GM12878 (cell line): Measurements from ENCODE around the gene FMN2. TPM values are rescaled to one million over a fixed set of nuclear protein-coding genes. Genes with fewer than 3 reads are reported as not detected.
"Not testable (repeated sequence)": the region's sequence is repeated elsewhere in the genome, so short reads cannot be mapped to it uniquely, and the experiment has no call there.

Experiments
- ATAC-seq: fragments of 200-7000 bp; cut with Tn5 transposase; 3 replicates; pipeline ENCODE4 v1.9.1; 2020; ENCODE audit warnings: mild to moderate bottlenecking, moderate library complexity
- BruUV-seq: library from RNA; stranded (reverse); fragments of 400-500 nt; replicated peaks from 2 replicates; lab custom pipeline; 2021; lab: Mats Ljungman, UMichigan
- CTCF ChIA-PET: fragments of 300-600 bp; sonication (Branson Sonifier 250); formaldehyde crosslinking; extraction: SDS; loops from one replicate; lab custom pipeline; 2021; ENCODE audit warnings: inconsistent platforms; lab: Yijun Ruan, JAX
- POLR2A ChIA-PET: fragments of 350-600 bp; formaldehyde crosslinking; extraction: SDS; loops from one replicate; lab custom pipeline; 2021; ENCODE audit warnings: inconsistent platforms; lab: Charles Lee
- RAD21 ChIA-PET: fragments of 300-600 bp; sonication (Branson Sonifier 250); formaldehyde crosslinking; loops from one replicate; lab custom pipeline; 2023; ENCODE audit warnings: antibody characterized with exemption; ENCODE audit not compliant: unreplicated experiment; lab: Charles Lee
- SMC1A ChIA-PET: fragments of 300-600 bp; sonication (Branson Sonifier 250); formaldehyde crosslinking; loops from one replicate; lab custom pipeline; 2023; ENCODE audit not compliant: unreplicated experiment, uncharacterized antibody; lab: Charles Lee
- DNase-seq: peaks from one replicate; pipeline ENCODE4 v3.0.0-alpha.2; 2011; ENCODE audit warnings: low read depth, low spot score
- FAIRE-seq: peaks from 3 replicates; lab custom pipeline; 2011; peaks lifted over from hg19 to GRCh38; lab: Jason Lieb, UNC
- H2AFZ ChIP-seq: 2 replicates; pipeline ENCODE4 v1.6.0; 2011; ENCODE audit warnings: low read depth, low read length, control low read depth; ENCODE audit not compliant: control insufficient read depth
- H3K27ac ChIP-seq: 2 replicates; pipeline ENCODE4 v1.5.1; 2011; ENCODE audit warnings: control low read depth; ENCODE audit not compliant: control insufficient read depth, insufficient read depth
- H3K27me3 ChIP-seq, 2 experiments: replicated peaks in 1 of 2; 2 replicates each; pipeline versions ENCODE4 v1.6.0 to v1.6.1; 2011; ENCODE audit warnings: low read length in 1 of 2; ENCODE audit not compliant: control insufficient read depth in 2 of 2, insufficient read depth in 2 of 2
- H3K36me3 ChIP-seq, 2 experiments: 2 replicates each; pipeline ENCODE4 v1.5.1; 2011; ENCODE audit warnings: low read length in 1 of 2; ENCODE audit not compliant: control insufficient read depth in 2 of 2, insufficient read depth in 2 of 2
- H3K4me1 ChIP-seq: 2 replicates; pipeline ENCODE4 v1.6.1; 2011; ENCODE audit warnings: mild to moderate bottlenecking, low read length, moderate library complexity, mixed read lengths; ENCODE audit not compliant: control insufficient read depth, insufficient read depth
- H3K4me2 ChIP-seq: 2 replicates; pipeline ENCODE4 v1.6.0; 2011; ENCODE audit warnings: control low read depth; ENCODE audit not compliant: control insufficient read depth, insufficient read depth
- H3K4me3 ChIP-seq: fragments of 200-600 bp; sonication (generic); 2 replicates; pipeline ENCODE4 v1.5.1; 2016
- H3K79me2 ChIP-seq: 2 replicates; pipeline ENCODE4 v1.6.0; 2011; ENCODE audit warnings: low read length; ENCODE audit not compliant: control insufficient read depth, insufficient read depth
- H3K9ac ChIP-seq: 2 replicates; pipeline ENCODE4 v1.8.0; 2011; ENCODE audit warnings: low read length, control low read depth, mixed read lengths; ENCODE audit not compliant: control insufficient read depth, insufficient read depth
- H3K9me3 ChIP-seq: replicated peaks from 3 replicates; pipeline ENCODE4 v1.5.1; 2011; ENCODE audit warnings: mild to moderate bottlenecking, low read length; ENCODE audit not compliant: control insufficient read depth, insufficient read depth
- H4K20me1 ChIP-seq: 2 replicates; pipeline ENCODE4 v1.6.0; 2011; ENCODE audit not compliant: control insufficient read depth, insufficient read depth
- BCL3 ChIP-seq: IDR thresholded peaks from 2 replicates; pipeline ENCODE4 v1.6.1; 2011; ENCODE audit warnings: borderline replicate concordance, low read depth, mild to moderate bottlenecking, moderate library complexity, low read length; ENCODE audit not compliant: insufficient read depth, poor library complexity, severe bottlenecking
- MYC ChIP-seq: IDR thresholded peaks from 2 replicates; pipeline ENCODE4 v1.6.1; 2011; ENCODE audit warnings: mild to moderate bottlenecking, low read length, moderate library complexity, inconsistent platforms; ENCODE audit not compliant: insufficient read depth, insufficient replicate concordance, insufficient read length, severe bottlenecking
- PAX8 ChIP-seq: fragments of 450-650 bp; IDR thresholded peaks from 2 replicates; pipeline ENCODE4 v1.6.1; 2017; ENCODE audit warnings: mild to moderate bottlenecking, moderate library complexity
- WGBS: methylation state at CpG from one replicate; pipeline ENCODE4 v1.1.6; 2016; ENCODE audit warnings: low lambda C conversion rate; ENCODE audit not compliant: insufficient replicate concordance, insufficient coverage; ENCODE audit errors: missing lambda C conversion rate; 5-methylcytosine and 5-hydroxymethylcytosine counted together
- in situ Hi-C: fragments of 300-500 bp; cut with MboI; formaldehyde crosslinking; loops from 9 replicates; pipeline ENCODE4 v1.14.3; 2018; ENCODE audit warnings: mixed read lengths
- intact Hi-C: fragments of 100-400 bp; cut with micrococcal nuclease; formaldehyde crosslinking; loops from one replicate; pipeline ENCODE4 v1.14.2; 2022; ENCODE audit not compliant: unreplicated experiment
- polyA plus RNA-seq, 11 experiments: library from polyadenylated mRNA; depleted of rRNA in 4 of 11; unstranded in 6 of 11; stranded (reverse) in 5 of 11; fragments of >200 nt; fragmentation: Nextera tagmentation in 4 of 11; fragmentation: Illumina TruSeq in 1 of 11; extraction: Ambion mirVana in 4 of 11; extraction: Trizol in 1 of 11; gene quantifications; 1 replicate in 1 of 11; 2 replicates in 10 of 11; pipeline versions ENCODE4 v1.2.1 to v1.2.3, GENCODE V29; 2011 to 2016; ENCODE audit warnings: inconsistent platforms in 2 of 11, missing spikeins in 2 of 11, low read depth in 1 of 11
- total RNA-seq, 4 experiments: library from RNA; depleted of rRNA in 3 of 4; stranded (reverse); fragments of >200 nt in 3 of 4; fragmentation: Illumina TruSeq in 1 of 4; extraction: Trizol in 1 of 4; gene quantifications; 2 replicates each; pipeline versions ENCODE4 v1.2.1 to v1.2.3, GENCODE V29; 2013 to 2021

FMN2 gene
- total and polyA plus RNA-seq, 10 of the 15 experiments (the other 5 are each of a cell fraction or from before 2014, with no cell fraction given) = 0.60 TPM; not detected in 9

- CTCF ChIA-PET = no interaction called here
- no peak overlapping the region for H3K27ac ChIP-seq
- no peaks in the 10 kb centered on the region for H3K36me3 ChIP-seq
- 13% methylated on average over 4 of the region's 4 CpGs for WGBS
- FAIRE-seq (no peak), DNase-seq (no peak), ATAC-seq (no peak)
- H2AFZ ChIP-seq = no peak overlapping the region
- POLR2A ChIA-PET = no interaction called here
- RAD21 ChIA-PET = no interaction called here
- no peak overlapping the region for H3K4me3 ChIP-seq
- H3K27me3 ChIP-seq = no peaks in the 10 kb centered on the region
- H3K4me1 ChIP-seq = no peaks in the 10 kb centered on the region
- H3K9ac ChIP-seq = no peak overlapping the region
- BruUV-seq = no TSS peak
- no peak overlapping the region for H3K4me2 ChIP-seq
- no peaks in the 10 kb centered on the region for H3K79me2 ChIP-seq
- no peak for TF ChIP-seq PAX8
- TF ChIP-seq MYC = no peak
- no peak for TF ChIP-seq BCL3
- in situ Hi-C loops (no loop called here), intact Hi-C loops (no loop called here)
- H3K9me3 ChIP-seq = no peaks in the 10 kb centered on the region
- SMC1A ChIA-PET = no interaction called here
- H4K20me1 ChIP-seq = no peaks in the 10 kb centered on the region
Measured at GRCh38 chr1:240322943-240323342, 231.3 kb downstream of the FMN2 start.

- H3K9ac ChIP-seq, H3K27ac ChIP-seq, ATAC-seq, FAIRE-seq, RAD21 ChIA-PET, H2AFZ ChIP-seq, H3K4me2 ChIP-seq, CTCF ChIA-PET, DNase-seq, in situ Hi-C loops, H3K36me3 ChIP-seq, H3K27me3 ChIP-seq, H3K9me3 ChIP-seq, POLR2A ChIA-PET, H4K20me1 ChIP-seq, BruUV-seq, SMC1A ChIA-PET, H3K79me2 ChIP-seq, intact Hi-C loops, H3K4me1 ChIP-seq, H3K4me3 ChIP-seq: not testable (repeated sequence)
- WGBS = 0% methylated on average over 1 of the region's 1 CpG
Measured at GRCh38 chr1:240328382-240328781, 236.7 kb downstream of the FMN2 start.
